Glutamatergic neuron (in vitro differentiated cells): ENCODE results near the gene CDH1. TPM values are rescaled to one million over a fixed set of nuclear protein-coding genes. Genes with fewer than 3 reads are reported as not detected.

ENCODE experiments used
- DNase-seq: peaks from one replicate; pipeline ENCODE4 v3.0.0; 2022
- H3K27ac Mint-ChIP-seq: one replicate; pipeline ENCODE4 v1.8.0; 2020; ENCODE audit warnings: mild to moderate bottlenecking, mixed read lengths, inconsistent platforms; ENCODE audit not compliant: unreplicated experiment
- H3K27me3 Mint-ChIP-seq: one replicate; pipeline ENCODE4 v1.8.0; 2020; ENCODE audit warnings: mild to moderate bottlenecking, moderate library complexity, mixed read lengths, inconsistent platforms; ENCODE audit not compliant: unreplicated experiment
- H3K36me3 Mint-ChIP-seq: one replicate; pipeline ENCODE4 v1.8.0; 2020; ENCODE audit warnings: mild to moderate bottlenecking, mixed read lengths, inconsistent platforms; ENCODE audit not compliant: unreplicated experiment
- H3K4me1 Mint-ChIP-seq: one replicate; pipeline ENCODE4 v1.8.0; 2020; ENCODE audit warnings: mild to moderate bottlenecking, low read depth, mixed read lengths, inconsistent platforms; ENCODE audit not compliant: unreplicated experiment
- H3K4me3 Mint-ChIP-seq: one replicate; pipeline ENCODE4 v1.8.0; 2020; ENCODE audit warnings: mild to moderate bottlenecking, mixed read lengths, inconsistent platforms; ENCODE audit not compliant: unreplicated experiment
- H3K9me3 Mint-ChIP-seq: one replicate; pipeline ENCODE4 v1.8.0; 2020; ENCODE audit warnings: mild to moderate bottlenecking, moderate library complexity, mixed read lengths, inconsistent platforms; ENCODE audit not compliant: unreplicated experiment
- CTCF ChIP-seq: fragments of 200-600 bp; sonication (generic); IDR thresholded peaks from one replicate; pipeline ENCODE4 v1.5.0; 2021; ENCODE audit not compliant: partially characterized antibody, unreplicated experiment
- total RNA-seq: library from RNA; stranded (reverse); fragmentation: NEBNext Ultra II Directional; extraction: Animal tissue kit (Norgen Biotek cat#: 25700); gene quantifications from one replicate; pipeline ENCODE4 v1.2.1, GENCODE V29; 2021; ENCODE audit not compliant: unreplicated experiment

CDH1 gene
- total RNA-seq, 1 donor from 2014 or later, result 1.9 TPM

GRCh38 chr16:68731637-68732036, 5.5 kb upstream of the CDH1 start:
- Mint-ChIP-seq H3K27ac (no peak overlapping the region), H3K36me3 (no peaks in the 10 kb centered on the region), H3K4me3 (no peak overlapping the region), H3K4me1 (no peaks in the 10 kb centered on the region), H3K27me3 (peaks cover 5% of the 10 kb centered on the region), H3K9me3 (no peaks in the 10 kb centered on the region)
- TF ChIP-seq CTCF, result no peak
- DNase-seq, result no peak

DNA sequence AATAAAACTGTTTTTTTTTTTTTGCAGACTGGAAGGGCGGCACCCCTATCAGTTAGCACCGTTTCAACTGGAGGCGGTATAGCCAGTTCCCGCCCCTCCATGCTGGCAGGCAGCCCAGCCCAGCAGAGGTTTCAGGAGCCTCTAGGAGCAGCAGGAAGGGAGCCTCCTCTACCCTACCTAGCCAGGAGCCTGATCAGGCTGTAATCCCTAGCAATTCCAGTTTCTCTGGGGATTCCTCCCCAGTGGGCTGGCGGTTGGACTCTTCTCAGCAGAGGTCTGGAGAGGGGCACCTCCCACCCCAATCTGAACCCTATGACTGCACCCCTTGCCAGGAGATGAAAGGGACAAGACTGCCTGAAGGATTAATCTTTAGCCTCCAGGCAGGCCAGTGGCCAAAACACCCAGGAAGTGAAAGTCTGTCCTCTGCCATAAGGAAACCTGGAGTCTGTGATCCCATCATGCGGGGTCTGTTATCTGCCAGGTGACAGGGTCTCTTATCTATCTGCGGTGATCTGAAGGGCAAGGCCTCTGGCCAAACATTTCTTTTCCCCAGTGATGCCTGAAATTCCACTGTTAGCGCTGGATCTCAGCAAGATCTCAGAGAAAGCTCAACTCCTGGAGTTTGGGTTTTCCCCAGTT, 4.9 kb upstream of the CDH1 start:
- Mint-ChIP-seq H3K27ac (no peak overlapping the region), H3K4me3 (no peak overlapping the region)
- DNase-seq, result no peak

GRCh38 chr16:68732741-68733399, 4.2 kb upstream of the CDH1 start:
- no peak overlapping the region for H3K27ac Mint-ChIP-seq
- H3K9me3 Mint-ChIP-seq, result no peaks in the 10 kb centered on the region
- peaks cover 7% of the 10 kb centered on the region for H3K27me3 Mint-ChIP-seq
- TF ChIP-seq CTCF, result no peak
- H3K4me1 Mint-ChIP-seq, result peaks cover 2% of the 10 kb centered on the region
- DNase-seq, result no peak
- no peak overlapping the region for H3K4me3 Mint-ChIP-seq
- no peaks in the 10 kb centered on the region for H3K36me3 Mint-ChIP-seq

More for the DNA sequence above, 4.9 kb upstream of the CDH1 start:
- no peak for TF ChIP-seq CTCF
- H3K9me3 Mint-ChIP-seq, result no peaks in the 10 kb centered on the region
- H3K36me3 Mint-ChIP-seq, result no peaks in the 10 kb centered on the region
- peaks cover 5% of the 10 kb centered on the region for H3K27me3 Mint-ChIP-seq
- no peaks in the 10 kb centered on the region for H3K4me1 Mint-ChIP-seq

DNA sequence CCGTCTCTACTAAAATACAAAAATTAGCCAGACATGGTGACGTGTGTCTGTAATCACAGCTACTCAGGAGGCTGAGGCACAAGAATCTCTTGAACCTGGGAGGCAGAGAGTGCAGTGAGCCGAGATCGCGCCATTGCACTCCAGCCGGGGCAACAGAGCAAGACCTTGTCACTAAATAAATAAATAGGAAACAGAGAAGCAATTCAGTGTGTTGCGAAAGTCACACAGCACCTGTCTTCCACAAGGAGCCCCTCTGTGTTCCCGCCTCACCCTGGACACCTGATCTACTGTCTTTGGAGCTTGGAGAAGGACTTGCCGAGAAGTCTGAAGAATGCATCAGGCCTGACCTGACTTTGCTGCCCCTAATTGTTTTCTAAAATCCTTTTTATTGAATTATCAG, 3.5 kb upstream of the CDH1 start:
- H3K27me3 Mint-ChIP-seq, result peaks cover 7% of the 10 kb centered on the region
- peaks cover 2% of the 10 kb centered on the region for H3K4me1 Mint-ChIP-seq
- H3K9me3 Mint-ChIP-seq, result no peaks in the 10 kb centered on the region
- no peak for DNase-seq
- no peak for TF ChIP-seq CTCF
- no peak overlapping the region for H3K4me3 Mint-ChIP-seq
- no peak overlapping the region for H3K27ac Mint-ChIP-seq
- H3K36me3 Mint-ChIP-seq, result no peaks in the 10 kb centered on the region

DNA sequence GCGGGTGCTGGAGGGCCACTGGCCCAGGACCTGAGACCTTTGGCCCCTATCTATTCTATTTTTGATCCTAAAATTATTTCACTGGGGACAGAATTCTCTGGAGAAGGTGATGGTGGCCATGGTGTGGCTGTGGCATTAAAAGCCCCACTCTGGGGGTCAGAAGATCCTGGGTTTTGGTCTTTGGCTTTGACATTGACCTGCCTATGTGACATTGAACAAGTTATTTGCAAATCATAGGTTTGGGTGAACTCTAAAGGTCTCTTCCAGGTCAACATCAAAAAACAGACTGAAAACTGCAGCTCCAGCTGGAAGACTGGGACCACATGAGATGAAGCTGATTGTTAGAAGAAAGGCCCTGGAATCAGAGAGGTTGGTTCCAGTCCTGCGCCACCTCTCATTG, 2.3 kb upstream of the CDH1 start:
- H3K27me3 Mint-ChIP-seq, result peaks cover 7% of the 10 kb centered on the region

More for the DNA sequence above, 2.3 kb upstream of the CDH1 start:
- TF ChIP-seq CTCF, result no peak
- Mint-ChIP-seq H3K27ac (no peak overlapping the region), H3K4me3 (no peak overlapping the region), H3K4me1 (peaks cover 2% of the 10 kb centered on the region), H3K9me3 (no peaks in the 10 kb centered on the region), H3K36me3 (no peaks in the 10 kb centered on the region)
- no peak for DNase-seq
